Caco-2 (cell line): ENCODE measurements around the gene GREM2. TPM values are rescaled to one million over a fixed set of nuclear protein-coding genes. Genes with fewer than 3 reads are reported as not detected.
A peak's percentile ranks its signal among the peaks of the same experiment; 100 is the strongest.

Experiments used
- BruUV-seq: library from RNA; stranded (reverse); fragments of 400-500 nt; replicated peaks from 2 replicates; lab custom pipeline; 2021; lab: Mats Ljungman, UMichigan
- CTCF ChIA-PET: fragments of 300-600 bp; sonication (Branson Sonifier 250); formaldehyde crosslinking; loops from one replicate; lab custom pipeline; 2022; ENCODE audit warnings: antibody characterized with exemption; lab: Charles Lee
- POLR2A ChIA-PET: fragments of 300-600 bp; sonication (Branson Sonifier 250); formaldehyde crosslinking; loops from one replicate; lab custom pipeline; 2022; ENCODE audit warnings: antibody characterized with exemption; lab: Charles Lee
- DNase-seq, 2 experiments: peaks; one replicate each; pipeline versions ENCODE4 v3.0.0 to v3.0.0-alpha.2; 2020 to 2022
- H3K27me3 ChIP-seq: replicated peaks from 2 replicates; pipeline ENCODE4 v1.6.0; 2011; ENCODE audit warnings: low read length; ENCODE audit not compliant: control insufficient read depth, insufficient read depth
- H3K36me3 ChIP-seq: 2 replicates; pipeline ENCODE4 v1.5.1; 2011; ENCODE audit warnings: low read length; ENCODE audit not compliant: control insufficient read depth, insufficient read depth
- H3K4me1 ChIP-seq: fragments of 250-450 bp; sonication (Bioruptor Pico); 2 replicates; pipeline ENCODE4 v1.5.1; 2020; ENCODE audit warnings: mild to moderate bottlenecking
- H3K4me3 ChIP-seq: 2 replicates; pipeline ENCODE4 v1.5.1; 2011; ENCODE audit warnings: low read depth, mild to moderate bottlenecking, control low read depth, low read length
- H3K9me3 ChIP-seq: fragments of 250-450 bp; sonication (Bioruptor Pico); 2 replicates; pipeline ENCODE4 v1.5.1; 2020; ENCODE audit warnings: mild to moderate bottlenecking, moderate library complexity
- H3K27ac Mint-ChIP-seq: one replicate; pipeline ENCODE4 v1.8.0; 2022; ENCODE audit warnings: mixed read lengths; ENCODE audit not compliant: unreplicated experiment
- H3K27me3 Mint-ChIP-seq: one replicate; pipeline ENCODE4 v1.8.0; 2022; ENCODE audit warnings: mixed read lengths; ENCODE audit not compliant: insufficient read depth, unreplicated experiment
- H3K36me3 Mint-ChIP-seq: one replicate; pipeline ENCODE4 v1.8.0; 2022; ENCODE audit warnings: mild to moderate bottlenecking, mixed read lengths; ENCODE audit not compliant: insufficient read depth, unreplicated experiment
- H3K4me1 Mint-ChIP-seq: one replicate; pipeline ENCODE4 v1.8.0; 2022; ENCODE audit warnings: low read depth, mixed read lengths; ENCODE audit not compliant: unreplicated experiment
- H3K4me3 Mint-ChIP-seq: one replicate; pipeline ENCODE4 v1.8.0; 2022; ENCODE audit warnings: mild to moderate bottlenecking, moderate library complexity, mixed read lengths; ENCODE audit not compliant: unreplicated experiment
- H3K9me3 Mint-ChIP-seq: one replicate; pipeline ENCODE4 v1.8.0; 2022; ENCODE audit warnings: mixed read lengths; ENCODE audit not compliant: unreplicated experiment
- CTCF ChIP-seq, 2 experiments: fragments of 200-600 bp in 1 of 2; IDR thresholded peaks; 1 replicate in 1 of 2; 2 replicates in 1 of 2; pipeline versions ENCODE4 v1.5.1 to v1.8.0; 2011 to 2022; ENCODE audit warnings: antibody characterized with exemption in 1 of 2, control low read depth in 1 of 2, inconsistent platforms in 1 of 2, low read depth in 1 of 2, low read length in 1 of 2, mild to moderate bottlenecking in 1 of 2, moderate library complexity in 1 of 2; ENCODE audit not compliant: insufficient read depth in 1 of 2, severe bottlenecking in 1 of 2, unreplicated experiment in 1 of 2
- intact Hi-C: fragments of 100-400 bp; cut with micrococcal nuclease; formaldehyde crosslinking; loops from one replicate; pipeline ENCODE4 v1.10.0; 2022; ENCODE audit not compliant: unreplicated experiment
- total RNA-seq: library from RNA; stranded (reverse); gene quantifications from 2 replicates; pipeline ENCODE4 v1.2.3, GENCODE V29; 2022

Gene GREM2
- total RNA-seq, 1 experiment from 2014 or later = 0.36 TPM

GRCh38 chr1:240474133-240474614 lies 137.8 kb downstream of the GREM2 start:
- CTCF ChIA-PET = no interaction called here

GRCh38 chr1:240468656-240469055 lies 143.3 kb downstream of the GREM2 start:
- H3K4me3 Mint-ChIP-seq = no peak overlapping the region
- H3K4me1 Mint-ChIP-seq = peaks cover 6% of the 10 kb centered on the region
- no peak for DNase-seq
- ChIA-PET CTCF (no interaction called here), POLR2A (no interaction called here)
- Histone ChIP-seq H3K27me3 (no peaks in the 10 kb centered on the region), H3K4me3 (no peak overlapping the region), H3K36me3 (no peaks in the 10 kb centered on the region), H3K4me1 (peaks cover 8% of the 10 kb centered on the region), H3K9me3 (no peaks in the 10 kb centered on the region)
- no peaks in the 10 kb centered on the region for H3K27me3 Mint-ChIP-seq
- no peaks in the 10 kb centered on the region for H3K36me3 Mint-ChIP-seq
- no TSS peak for BruUV-seq
- H3K27ac Mint-ChIP-seq = no peak overlapping the region
- no peak for TF ChIP-seq CTCF (IDR thresholded peaks at IDR 0.05; ENCODE audit: insufficient read depth in 1 of 2, low read depth in 1 of 2, low read length in 1 of 2, severe bottlenecking in 1 of 2, unreplicated experiment in 1 of 2)
- H3K9me3 Mint-ChIP-seq = no peaks in the 10 kb centered on the region
- intact Hi-C loops = no loop called here

More at GRCh38 chr1:240474133-240474614, 137.8 kb downstream of the GREM2 start:
- Mint-ChIP-seq H3K4me1 (peaks cover 13% of the 10 kb centered on the region), H3K27ac (peak overlapping the region; percentile 54), H3K36me3 (peaks cover 5% of the 10 kb centered on the region), H3K27me3 (no peaks in the 10 kb centered on the region), H3K9me3 (no peaks in the 10 kb centered on the region), H3K4me3 (peak overlapping the region; percentile 33)
- TF ChIP-seq CTCF (IDR thresholded peaks at IDR 0.05; ENCODE audit: insufficient read depth in 1 of 2, low read depth in 1 of 2, low read length in 1 of 2, severe bottlenecking in 1 of 2, unreplicated experiment in 1 of 2) = no peak
- H3K27me3 ChIP-seq = no peaks in the 10 kb centered on the region
- no peak overlapping the region for H3K4me3 ChIP-seq
- DNase-seq = peak in 1 of 2 experiments; percentile 30
- H3K9me3 ChIP-seq = no peaks in the 10 kb centered on the region; the same call in 1 of the 2 replicates
- no TSS peak for BruUV-seq
- POLR2A ChIA-PET = no interaction called here
- intact Hi-C loops = loop anchor here (1.0 kb wide), 1 partner anchor 48 kb away; no protein-coding TSS in a partner anchor
- no peaks in the 10 kb centered on the region for H3K36me3 ChIP-seq
- H3K4me1 ChIP-seq = peaks cover 26% of the 10 kb centered on the region

- no peak for DNase-seq
- Mint-ChIP-seq H3K4me3 (no peak overlapping the region), H3K9me3 (no peaks in the 10 kb centered on the region), H3K4me1 (peaks cover 6% of the 10 kb centered on the region), H3K27ac (no peak overlapping the region), H3K36me3 (no peaks in the 10 kb centered on the region), H3K27me3 (no peaks in the 10 kb centered on the region)
- no peak for TF ChIP-seq CTCF (IDR thresholded peaks at IDR 0.05; ENCODE audit: insufficient read depth in 1 of 2, low read depth in 1 of 2, low read length in 1 of 2, severe bottlenecking in 1 of 2, unreplicated experiment in 1 of 2)
- H3K4me3 ChIP-seq = no peak overlapping the region
- no TSS peak for BruUV-seq
- H3K27me3 ChIP-seq = no peaks in the 10 kb centered on the region
- POLR2A ChIA-PET = no interaction called here
- no peaks in the 10 kb centered on the region for H3K9me3 ChIP-seq
- peaks cover under 1% of the 10 kb centered on the region for H3K4me1 ChIP-seq
- H3K36me3 ChIP-seq = no peaks in the 10 kb centered on the region
- intact Hi-C loops = no loop called here
- CTCF ChIA-PET = no interaction called here
Measured at GRCh38 chr1:240467895-240468294, 144.1 kb downstream of the GREM2 start.
